Right lobe of liver (tissue), 6 donors: ENCODE data around the gene SMPD3. TPM values are rescaled to one million over a fixed set of nuclear protein-coding genes. Genes with fewer than 3 reads are reported as not detected.

Source experiments
- ATAC-seq, 4 donors: fragments of 200-7000 bp; cut with Tn5 transposase; one replicate each; pipeline ENCODE4 v1.9.1; 2020; ENCODE audit warnings: mild to moderate bottlenecking in 4 of 4, moderate library complexity in 4 of 4
- DNase-seq, 3 donors: peaks; one replicate each; pipeline ENCODE4 v3.0.0-alpha.2; 2020
- H3K27ac ChIP-seq, 3 donors: fragments of 200-600 bp; one replicate each; pipeline ENCODE4 v1.8.0; 2022
- H3K27me3 ChIP-seq, 2 donors: fragments of 200-600 bp; one replicate each; pipeline ENCODE4 v1.8.0; 2022
- H3K36me3 ChIP-seq, 4 donors: fragments of 200-600 bp; sonication (generic) in 1 of 4; one replicate each; pipeline versions ENCODE4 v1.5.1 to v1.8.0; 2017 to 2022; ENCODE audit warnings: control low read depth in 1 of 4
- H3K4me1 ChIP-seq, 4 donors: fragments of 200-600 bp; sonication (generic) in 1 of 4; one replicate each; pipeline versions ENCODE4 v1.5.1 to v1.8.0; 2017 to 2022; ENCODE audit warnings: control low read depth in 1 of 4
- H3K4me3 ChIP-seq, 3 donors: fragments of 200-600 bp; one replicate each; pipeline ENCODE4 v1.8.0; 2022
- H3K9me3 ChIP-seq, 4 donors: fragments of 200-600 bp; sonication (generic) in 1 of 4; one replicate each; pipeline versions ENCODE4 v1.5.1 to v1.8.0; 2017 to 2022; ENCODE audit warnings: control low read depth in 1 of 4
- POLR2A ChIP-seq: fragments of 450-650 bp; IDR thresholded peaks from one replicate; pipeline ENCODE4 v1.6.1; 2017; ENCODE audit warnings: antibody characterized with exemption, mild to moderate bottlenecking
- WGBS: methylation state at CpG from one replicate; pipeline ENCODE4 v1.1.6; 2018; ENCODE audit warnings: low coverage, low lambda C conversion rate; ENCODE audit not compliant: insufficient coverage; ENCODE audit errors: missing lambda C conversion rate; 5-methylcytosine and 5-hydroxymethylcytosine counted together
- intact Hi-C, 2 donors: fragments of 100-400 bp; cut with DNase I; formaldehyde crosslinking; loops; one replicate each; pipeline versions ENCODE4 v1.11.2 to v1.14.1; 2022
- total RNA-seq, 6 experiments: library from RNA; depleted of rRNA in 2 of 6; stranded (reverse); fragments of >200 nt in 2 of 6; fragmentation: NEBNext Ultra II Directional in 3 of 6; extraction: Animal tissue kit (Norgen Biotek cat#: 25700) in 3 of 6; gene quantifications; one replicate each; pipeline versions ENCODE4 v1.1.0 to v1.2.4, GENCODE V29; 2016 to 2023
- TF ChIP-seq, protein P1 (sequence below), 4 donors: fragments of 200-600 bp in 3 of 4; fragments of 450-650 bp in 1 of 4; IDR thresholded peaks; one replicate each; pipeline versions ENCODE4 v1.5.1 to v1.8.0; 2016 to 2022; ENCODE audit warnings: antibody characterized with exemption in 4 of 4, mild to moderate bottlenecking in 2 of 4
- donor health status: DM: no; HTN: yes; CAD: no.
- donor health status: DM: no; HTN: no; CAD: no.
- donor health status: DM: no; HTN: no; CAD: no.
- donor health status: DM: no; HTN: yes; CAD: no.
- donor health status: DM: no; HTN: yes; CAD: no.

Gene SMPD3
- total RNA-seq, 6 experiments from 2014 or later: 0.18 to 27.2 (median 5.0) TPM

DNA sequence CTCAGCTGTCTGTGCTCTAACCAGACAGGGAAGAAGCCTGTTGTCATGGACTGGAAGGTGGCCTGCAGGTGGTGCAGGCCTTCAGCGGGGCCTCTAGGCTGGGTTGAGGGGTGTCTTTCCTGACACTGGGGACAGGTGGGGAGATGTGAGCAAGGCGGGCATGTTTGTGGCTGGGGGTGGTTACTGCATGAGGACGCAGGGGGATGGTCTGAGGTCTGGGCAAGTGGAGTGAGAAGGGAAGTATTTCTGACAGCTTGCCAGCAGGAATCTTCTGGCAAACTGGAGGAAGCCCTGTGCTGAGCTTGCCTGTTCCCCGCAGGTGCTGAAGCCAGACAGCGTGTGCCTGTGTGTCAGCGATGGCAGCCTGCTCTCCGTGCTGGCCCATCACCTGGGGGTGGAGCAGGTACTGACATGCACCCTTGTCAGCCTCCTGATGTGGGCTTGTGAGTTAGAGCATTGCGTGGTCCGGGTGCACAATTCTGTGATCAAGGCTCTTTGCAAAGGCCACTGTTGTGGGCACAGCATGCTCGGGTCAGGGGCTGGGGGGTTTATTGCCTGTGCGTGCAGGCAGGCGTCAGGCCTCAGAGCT is 101.3 kb downstream of the SMPD3 start:
- Histone ChIP-seq H3K27me3 (no peaks in the 10 kb centered on the region), H3K4me3 (no peak overlapping the region), H3K36me3 (peaks cover 0 to 43% (median 3%) of the 10 kb centered on the region in 4 donors), H3K4me1 (peaks cover 0 to 21% (median 6%) of the 10 kb centered on the region in 4 donors), H3K27ac (no peak overlapping the region), H3K9me3 (no peaks in the 10 kb centered on the region)
- ATAC-seq (no peak), DNase-seq (peak in 1 of 3 donors; percentile 5)
- TF ChIP-seq POLR2A: no peak
- TF ChIP-seq, protein P1, sequence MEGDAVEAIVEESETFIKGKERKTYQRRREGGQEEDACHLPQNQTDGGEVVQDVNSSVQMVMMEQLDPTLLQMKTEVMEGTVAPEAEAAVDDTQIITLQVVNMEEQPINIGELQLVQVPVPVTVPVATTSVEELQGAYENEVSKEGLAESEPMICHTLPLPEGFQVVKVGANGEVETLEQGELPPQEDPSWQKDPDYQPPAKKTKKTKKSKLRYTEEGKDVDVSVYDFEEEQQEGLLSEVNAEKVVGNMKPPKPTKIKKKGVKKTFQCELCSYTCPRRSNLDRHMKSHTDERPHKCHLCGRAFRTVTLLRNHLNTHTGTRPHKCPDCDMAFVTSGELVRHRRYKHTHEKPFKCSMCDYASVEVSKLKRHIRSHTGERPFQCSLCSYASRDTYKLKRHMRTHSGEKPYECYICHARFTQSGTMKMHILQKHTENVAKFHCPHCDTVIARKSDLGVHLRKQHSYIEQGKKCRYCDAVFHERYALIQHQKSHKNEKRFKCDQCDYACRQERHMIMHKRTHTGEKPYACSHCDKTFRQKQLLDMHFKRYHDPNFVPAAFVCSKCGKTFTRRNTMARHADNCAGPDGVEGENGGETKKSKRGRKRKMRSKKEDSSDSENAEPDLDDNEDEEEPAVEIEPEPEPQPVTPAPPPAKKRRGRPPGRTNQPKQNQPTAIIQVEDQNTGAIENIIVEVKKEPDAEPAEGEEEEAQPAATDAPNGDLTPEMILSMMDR (IDR thresholded peaks at IDR 0.05): no peak
- intact Hi-C loops: no loop called here
- 86% methylated on average over 3 of the region's 12 CpGs for WGBS

DNA sequence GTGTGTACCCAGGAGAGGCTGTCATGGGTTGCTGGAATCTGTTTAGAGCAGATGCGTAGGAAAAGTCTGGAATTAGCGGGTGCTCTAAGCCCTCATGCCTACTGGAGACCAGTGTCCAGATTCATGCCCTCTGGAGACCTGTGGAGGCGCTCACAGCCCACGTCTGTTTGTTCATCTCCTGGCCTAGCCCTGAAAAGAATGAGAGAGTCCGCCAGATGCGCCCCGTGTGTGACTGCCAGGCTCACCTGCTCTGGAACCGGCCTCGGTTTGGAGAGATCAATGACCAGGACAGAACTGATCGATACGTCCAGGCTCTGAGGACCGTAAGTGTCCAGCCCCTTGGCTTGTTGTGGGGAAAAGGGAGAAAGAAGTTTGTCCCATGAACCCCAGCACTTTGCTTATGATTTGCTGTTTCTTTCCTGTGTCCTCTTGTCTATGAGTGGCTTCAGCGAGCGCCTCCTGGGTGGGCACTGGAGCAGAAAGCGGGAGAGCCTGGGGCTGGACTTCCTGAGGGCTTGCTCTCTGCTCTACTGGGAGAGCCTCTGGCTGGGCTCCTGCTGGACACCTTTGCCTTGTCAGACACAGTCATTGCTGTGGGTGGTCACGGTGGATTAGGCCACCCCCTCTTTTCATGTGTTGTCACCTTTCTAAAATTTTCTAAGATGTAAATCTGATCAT is 102.2 kb downstream of the SMPD3 start:
- Histone ChIP-seq H3K9me3 (no peaks in the 10 kb centered on the region), H3K4me1 (peaks cover 0 to 21% (median 6%) of the 10 kb centered on the region in 4 donors), H3K36me3 (peaks cover 0 to 41% (median 0%) of the 10 kb centered on the region in 4 donors), H3K27me3 (no peaks in the 10 kb centered on the region), H3K4me3 (peak overlapping the region in 1 of 3 donors; percentile 19), H3K27ac (peak overlapping the region in 1 of 3 donors; percentile 76)
- WGBS: 47% methylated on average over 6 of the region's 16 CpGs
- ATAC-seq: peak; percentile 92 to 96 (median 94)
- DNase-seq: peak; percentile 65 to 90 (median 90)
- intact Hi-C loops: no loop called here
- TF ChIP-seq POLR2A: no peak
- TF ChIP-seq, protein P1 (IDR thresholded peaks at IDR 0.05): peak in 3 of 4 donors; percentile 29 to 49 (median 45)

DNA sequence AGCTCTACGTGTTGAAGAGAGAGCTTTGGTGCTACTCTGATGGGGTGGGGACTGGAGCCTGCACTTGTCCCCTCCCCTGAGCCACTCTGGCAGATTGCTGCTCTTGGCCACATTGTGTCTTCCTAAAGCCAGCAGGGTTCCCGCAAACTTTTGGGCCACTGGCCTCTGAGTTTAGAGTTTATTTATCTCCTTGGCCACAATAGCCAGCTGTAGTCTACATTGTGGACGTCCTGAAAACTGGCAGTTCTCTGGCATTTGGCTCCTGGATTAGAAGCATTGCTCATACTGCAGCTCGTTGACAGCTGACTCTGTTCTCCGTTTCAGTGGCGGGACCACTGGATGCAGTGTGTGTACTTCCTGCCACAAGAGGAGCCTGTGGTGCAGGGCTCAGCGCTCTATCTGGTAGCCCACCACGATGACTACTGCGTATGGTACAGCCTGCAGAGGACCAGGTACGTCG is 102.9 kb downstream of the SMPD3 start:
- intact Hi-C loops: no loop called here
- Histone ChIP-seq H3K9me3 (no peaks in the 10 kb centered on the region), H3K27me3 (no peaks in the 10 kb centered on the region), H3K4me1 (peaks cover 0 to 21% (median 6%) of the 10 kb centered on the region in 4 donors), H3K36me3 (peaks cover 0 to 43% (median 2%) of the 10 kb centered on the region in 4 donors), H3K4me3 (peak overlapping the region in 1 of 3 donors; percentile 5), H3K27ac (peak overlapping the region in 1 of 3 donors; percentile 76)
- TF ChIP-seq, protein P1 (IDR thresholded peaks at IDR 0.05): no peak
- no peak for TF ChIP-seq POLR2A
- ATAC-seq: peak; percentile 38 to 81 (median 66)
- peak in 2 of 3 donors; percentile 81 to 84 for DNase-seq
- WGBS: 55% methylated on average over 2 of the region's 11 CpGs

DNA sequence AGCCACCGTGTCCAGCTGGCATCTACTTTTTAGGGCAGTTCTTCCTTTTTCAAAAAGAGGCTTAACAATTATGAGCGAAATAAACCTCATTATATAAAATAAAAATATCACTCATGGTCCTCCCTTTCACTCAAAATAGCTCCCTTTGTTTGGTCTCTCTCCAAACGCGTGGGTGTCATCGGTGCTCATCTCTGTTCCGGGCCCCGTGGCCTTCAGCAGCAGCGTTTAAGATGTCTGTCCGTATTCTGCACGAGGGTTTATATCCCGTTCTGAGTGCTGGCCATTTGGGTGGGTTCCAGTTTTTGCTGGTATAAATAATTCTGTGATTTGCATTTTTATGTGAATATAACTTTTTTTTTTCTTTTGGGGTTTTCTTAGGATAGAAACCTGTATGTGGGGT is 104.1 kb downstream of the SMPD3 start:
- H3K27me3 ChIP-seq: no peaks in the 10 kb centered on the region
- intact Hi-C loops: no loop called here
- DNase-seq: no peak
- peaks cover 0 to 21% (median 6%) of the 10 kb centered on the region in 4 donors for H3K4me1 ChIP-seq
- WGBS: 83% methylated on average over 11 of the region's 11 CpGs
- H3K4me3 ChIP-seq: no peak overlapping the region
- ATAC-seq: no peak
- no peak overlapping the region for H3K27ac ChIP-seq
- no peak for TF ChIP-seq POLR2A
- TF ChIP-seq, protein P1 (IDR thresholded peaks at IDR 0.05): no peak
- no peaks in the 10 kb centered on the region for H3K9me3 ChIP-seq
- H3K36me3 ChIP-seq: peaks cover 0 to 44% (median 7%) of the 10 kb centered on the region in 4 donors
